Small intestine (tissue), 16 donors: ENCODE results near the gene SMAD6. TPM values are rescaled to one million over a fixed set of nuclear protein-coding genes. Genes with fewer than 3 reads are reported as not detected.
A peak's percentile ranks its signal among the peaks of the same experiment; 100 is the strongest.

Experiments used
- DNase-seq, 2 donors: peaks; one replicate each; pipeline versions ENCODE4 v3.0.0 to v3.0.0-alpha.2; 2013
- FAIRE-seq: peaks from 2 replicates; lab custom pipeline; 2012; peaks lifted over from hg19 to GRCh38; lab: Jason Lieb, UNC
- H3K27ac ChIP-seq, 3 donors: one replicate each; pipeline ENCODE4 v1.5.1; 2013; ENCODE audit warnings: low read length in 2 of 3, mild to moderate bottlenecking in 2 of 3, control low read depth in 1 of 3, inconsistent platforms in 1 of 3, low read depth in 1 of 3, moderate library complexity in 1 of 3
- H3K27me3 ChIP-seq, 3 donors: one replicate each; pipeline ENCODE4 v1.6.1; 2013; ENCODE audit warnings: low read length in 3 of 3, inconsistent platforms in 1 of 3; ENCODE audit not compliant: control insufficient read depth in 3 of 3, insufficient read depth in 3 of 3
- H3K36me3 ChIP-seq, 3 donors: one replicate each; pipeline ENCODE4 v1.6.1; 2013; ENCODE audit warnings: low read length in 3 of 3, inconsistent platforms in 1 of 3, low read depth in 1 of 3, mild to moderate bottlenecking in 1 of 3, moderate library complexity in 1 of 3; ENCODE audit not compliant: control insufficient read depth in 3 of 3, insufficient read depth in 2 of 3
- H3K4me1 ChIP-seq, 3 donors: one replicate each; pipeline ENCODE4 v1.6.1; 2013; ENCODE audit warnings: low read length in 2 of 3, inconsistent platforms in 1 of 3, low read depth in 1 of 3, mild to moderate bottlenecking in 1 of 3, moderate library complexity in 1 of 3; ENCODE audit not compliant: control insufficient read depth in 3 of 3, insufficient read depth in 2 of 3
- H3K4me3 ChIP-seq, 3 donors: one replicate each; pipeline ENCODE4 v1.5.1; 2013; ENCODE audit warnings: low read length in 3 of 3, control low read depth in 1 of 3, inconsistent platforms in 1 of 3, low read depth in 1 of 3, mild to moderate bottlenecking in 1 of 3, moderate library complexity in 1 of 3
- H3K9me3 ChIP-seq, 2 donors: one replicate each; pipeline ENCODE4 v1.6.1; 2013; ENCODE audit warnings: low read depth in 1 of 2, low read length in 1 of 2; ENCODE audit not compliant: control insufficient read depth in 2 of 2, insufficient read depth in 1 of 2
- WGBS, 3 donors: extraction: QIAGEN DNeasy Blood & Tissue Kit; methylation state at CpG; one replicate each; pipeline ENCODE4 v1.1.7; 2013; 5-methylcytosine and 5-hydroxymethylcytosine counted together
- long read RNA-seq, 10 donors: transcript quantifications; one replicate each; lab custom pipeline, GENCODE V29; 2026
- polyA plus RNA-seq, 4 donors: library from polyadenylated mRNA; stranded (reverse) in 3 of 4; unstranded in 1 of 4; fragments of 200-250 nt in 3 of 4; fragments of 120-200 nt in 1 of 4; gene quantifications; one replicate each; pipeline versions ENCODE4 v1.2.1 to v1.2.3, GENCODE V29; 2013
- donor health status: healthy with polysubstance abuse.
- donor health status: control.
- donor health status: control.
- donor health status: Bipolar disorder and iron deficiency.
- donor health status: healthy.

SMAD6 gene
- 10 to 100 TPM in 2 of 4 donors, 1 to 10 TPM in 1, under 1 TPM in 1; 0.89 to 23.6 (median 10.4) TPM for polyA plus RNA-seq
- long read RNA-seq, donor 1, result 0 reads
- long read RNA-seq, donor 2, full-length matches to known transcripts, result 4 of 4 reads
- long read RNA-seq, donor 2, partial matches to known transcripts, result 0 of 4 reads
- long read RNA-seq, donor 2, other reads (novel, unspliced or antisense), result 0 of 4 reads
- long read RNA-seq, donor 3, full-length matches to known transcripts, result 15 of 15 reads
- long read RNA-seq, donor 3, partial matches to known transcripts, result 0 of 15 reads
- long read RNA-seq, donor 3, other reads (novel, unspliced or antisense), result 0 of 15 reads
- long read RNA-seq, donor 4, full-length matches to known transcripts, result 1 of 1 reads
- long read RNA-seq, donor 4, partial matches to known transcripts, result 0 of 1 reads
- long read RNA-seq, donor 4, other reads (novel, unspliced or antisense), result 0 of 1 reads
- long read RNA-seq, donor 5, full-length matches to known transcripts, result 6 of 6 reads
- long read RNA-seq, donor 5, partial matches to known transcripts, result 0 of 6 reads
- long read RNA-seq, donor 5, other reads (novel, unspliced or antisense), result 0 of 6 reads
- long read RNA-seq, donor 6, full-length matches to known transcripts, result 6 of 6 reads
- long read RNA-seq, donor 6, partial matches to known transcripts, result 0 of 6 reads
- long read RNA-seq, donor 6, other reads (novel, unspliced or antisense), result 0 of 6 reads
- long read RNA-seq, donor 7, full-length matches to known transcripts, result 12 of 26 reads
- long read RNA-seq, donor 7, partial matches to known transcripts, result 14 of 26 reads
- long read RNA-seq, donor 7, other reads (novel, unspliced or antisense), result 0 of 26 reads
- long read RNA-seq, donor 8, full-length matches to known transcripts, result 1 of 1 reads
- long read RNA-seq, donor 8, partial matches to known transcripts, result 0 of 1 reads
- long read RNA-seq, donor 8, other reads (novel, unspliced or antisense), result 0 of 1 reads
- long read RNA-seq, donor 9, full-length matches to known transcripts, result 6 of 6 reads
- long read RNA-seq, donor 9, partial matches to known transcripts, result 0 of 6 reads
- long read RNA-seq, donor 9, other reads (novel, unspliced or antisense), result 0 of 6 reads
- long read RNA-seq, donor 10, full-length matches to known transcripts, result 8 of 8 reads
- long read RNA-seq, donor 10, partial matches to known transcripts, result 0 of 8 reads
- long read RNA-seq, donor 10, other reads (novel, unspliced or antisense), result 0 of 8 reads

- DNase-seq, result peak; percentile 94 to 98
- peak within 1 kb of the TSS; percentile 22 to 89 (median 88) for H3K27ac ChIP-seq
- H3K36me3 ChIP-seq, result peaks cover 0 to 24% (median 0%) of the 10 kb centered on the region in 3 donors
- peak within 1 kb of the TSS; percentile 68 to 95 (median 80) for H3K4me3 ChIP-seq
- no peaks in the 10 kb centered on the region for H3K27me3 ChIP-seq
- H3K9me3 ChIP-seq, result no peaks in the 10 kb centered on the region
- no peak for FAIRE-seq
- H3K4me1 ChIP-seq, result peaks cover 0 to 28% (median 4%) of the 10 kb centered on the region in 3 donors
- 0 to 1% (median 1%) methylated on average over 54 to 55 of the region's 55 CpGs for WGBS, 3 donors
Measured at GRCh38 chr15:66702035-66702786, at the start of gene SMAD6. Gene SMAD6, plus strand, starts transcription at chr15:66702236. Its CDS starts 1,023 bp downstream, at chr15:66703259.

GRCh38 chr15:66652806-66653205 is 49.2 kb upstream of the SMAD6 start:
- Histone ChIP-seq H3K36me3 (peaks cover 0 to 2% (median 0%) of the 10 kb centered on the region in 3 donors), H3K27ac (no peak overlapping the region), H3K4me1 (peaks cover 0 to 16% (median 0%) of the 10 kb centered on the region in 3 donors), H3K4me3 (no peak overlapping the region), H3K27me3 (peaks cover 0 to 7% (median 0%) of the 10 kb centered on the region in 3 donors), H3K9me3 (no peaks in the 10 kb centered on the region)
- FAIRE-seq, result no peak
- 69 to 87% (median 84%) methylated on average over 3 of the region's 3 CpGs for WGBS, 3 donors
- DNase-seq, result no peak

GRCh38 chr15:66653398-66653797 is 48.6 kb upstream of the SMAD6 start:
- peaks cover 0 to 16% (median 0%) of the 10 kb centered on the region in 3 donors for H3K4me1 ChIP-seq
- FAIRE-seq (no peak), DNase-seq (no peak)
- no peak overlapping the region for H3K4me3 ChIP-seq
- 91 to 93% (median 92%) methylated on average over 5 to 6 of the region's 6 CpGs for WGBS, 3 donors
- no peak overlapping the region for H3K27ac ChIP-seq
- peaks cover 0 to 7% (median 0%) of the 10 kb centered on the region in 3 donors for H3K27me3 ChIP-seq
- peaks cover 0 to 2% (median 0%) of the 10 kb centered on the region in 3 donors for H3K36me3 ChIP-seq
- H3K9me3 ChIP-seq, result no peaks in the 10 kb centered on the region

- Histone ChIP-seq H3K4me3 (no peak overlapping the region), H3K36me3 (peaks cover 0 to 2% (median 0%) of the 10 kb centered on the region in 3 donors), H3K4me1 (peaks cover 0 to 16% (median 0%) of the 10 kb centered on the region in 3 donors), H3K9me3 (no peaks in the 10 kb centered on the region), H3K27me3 (peaks cover 0 to 7% (median 0%) of the 10 kb centered on the region in 3 donors), H3K27ac (no peak overlapping the region)
- 76 to 83% (median 78%) methylated on average over 13 of the region's 13 CpGs for WGBS, 3 donors
- no peak for FAIRE-seq
- DNase-seq, result no peak
Measured at GRCh38 chr15:66653852-66654251, 48.2 kb upstream of the SMAD6 start.

GRCh38 chr15:66654361-66654738 is 47.7 kb upstream of the SMAD6 start:
- WGBS, 3 donors, result 50 to 67% (median 66%) methylated on average over 12 of the region's 12 CpGs
- no peak for FAIRE-seq
- Histone ChIP-seq H3K27ac (peak overlapping the region in 1 of 3 donors; percentile 32), H3K36me3 (peaks cover 0 to 2% (median 0%) of the 10 kb centered on the region in 3 donors), H3K9me3 (no peaks in the 10 kb centered on the region), H3K27me3 (peaks cover 0 to 7% (median 0%) of the 10 kb centered on the region in 3 donors), H3K4me1 (peaks cover 0 to 16% (median 0%) of the 10 kb centered on the region in 3 donors), H3K4me3 (no peak overlapping the region)
- DNase-seq, result no peak

GRCh38 chr15:66654739-66655375 is 47.2 kb upstream of the SMAD6 start:
- no peak for FAIRE-seq
- H3K27ac ChIP-seq, result peak overlapping the region in 1 of 3 donors; percentile 32
- peaks cover 0 to 16% (median 0%) of the 10 kb centered on the region in 3 donors for H3K4me1 ChIP-seq
- peak in 1 of 2 donors; percentile 58 for DNase-seq
- WGBS, 3 donors, result 11 to 27% (median 20%) methylated on average over 23 to 45 of the region's 45 CpGs
- H3K4me3 ChIP-seq, result no peak overlapping the region
- H3K36me3 ChIP-seq, result peaks cover 0 to 2% (median 0%) of the 10 kb centered on the region in 3 donors
- H3K9me3 ChIP-seq, result no peaks in the 10 kb centered on the region
- peaks cover 0 to 7% (median 0%) of the 10 kb centered on the region in 3 donors for H3K27me3 ChIP-seq

- DNase-seq (no peak), FAIRE-seq (no peak)
- Histone ChIP-seq H3K4me1 (peaks cover 0 to 16% (median 0%) of the 10 kb centered on the region in 3 donors), H3K27ac (no peak overlapping the region), H3K27me3 (peaks cover 0 to 7% (median 0%) of the 10 kb centered on the region in 3 donors), H3K9me3 (no peaks in the 10 kb centered on the region), H3K36me3 (peaks cover 0 to 2% (median 0%) of the 10 kb centered on the region in 3 donors), H3K4me3 (no peak overlapping the region)
- 82 to 91% (median 84%) methylated on average over 14 of the region's 14 CpGs for WGBS, 3 donors
Measured at GRCh38 chr15:66655511-66655910, 46.5 kb upstream of the SMAD6 start.
